Upper lobe of left lung (tissue), 6 donors: ENCODE data around the gene SLC16A11. TPM values are rescaled to one million over a fixed set of nuclear protein-coding genes. Genes with fewer than 3 reads are reported as not detected.
"Not testable (repeated sequence)": the region's sequence is repeated elsewhere in the genome, so short reads cannot be mapped to it uniquely, and the experiment has no call there.

Experiments used
- ATAC-seq, 2 donors: fragments of 200-7000 bp; cut with Tn5 transposase; one replicate each; pipeline ENCODE4 v1.9.1; 2022; ENCODE audit warnings: mild to moderate bottlenecking in 2 of 2, moderate library complexity in 2 of 2; ENCODE audit not compliant: low FRiP score in 2 of 2
- DNase-seq, 2 donors: peaks; one replicate each; pipeline ENCODE4 v3.0.0-alpha.2; 2019 to 2020
- H3K27ac ChIP-seq, 4 donors: fragments of 200-600 bp; sonication (generic); one replicate each; pipeline ENCODE4 v1.5.1; 2016 to 2019
- H3K27me3 ChIP-seq, 4 donors: fragments of 200-600 bp; sonication (generic); one replicate each; pipeline ENCODE4 v1.5.1; 2017 to 2019
- H3K36me3 ChIP-seq, 4 donors: fragments of 200-600 bp; sonication (generic); one replicate each; pipeline ENCODE4 v1.5.1; 2016 to 2019
- H3K4me1 ChIP-seq, 4 donors: fragments of 200-600 bp; sonication (generic); one replicate each; pipeline ENCODE4 v1.5.1; 2018 to 2019
- H3K4me3 ChIP-seq, 4 donors: fragments of 200-600 bp; sonication (generic); one replicate each; pipeline ENCODE4 v1.5.1; 2017 to 2019; ENCODE audit warnings: mild to moderate bottlenecking in 2 of 4, moderate library complexity in 1 of 4
- H3K9me3 ChIP-seq, 4 donors: fragments of 200-600 bp; sonication (generic); one replicate each; pipeline ENCODE4 v1.5.1; 2018 to 2019
- CTCF ChIP-seq, 6 experiments: fragments of 450-650 bp in 4 of 6; fragments of 200-600 bp in 2 of 6; sonication (generic) in 2 of 6; IDR thresholded peaks; one replicate each; pipeline ENCODE4 v1.5.1; 2016 to 2019; ENCODE audit warnings: antibody characterized with exemption in 6 of 6
- EP300 ChIP-seq, 4 donors: sonication (generic); formaldehyde crosslinking; IDR thresholded peaks; one replicate each; pipeline ENCODE4 v1.5.1; 2017; ENCODE audit warnings: antibody characterized with exemption in 4 of 4, control low read depth in 2 of 4
- POLR2A ChIP-seq, 4 donors: fragments of 450-650 bp; IDR thresholded peaks; one replicate each; pipeline ENCODE4 v1.5.1; 2016 to 2017; ENCODE audit warnings: antibody characterized with exemption in 4 of 4, mild to moderate bottlenecking in 2 of 4
- POLR2AphosphoS5 ChIP-seq, 2 donors: sonication (generic); formaldehyde crosslinking; IDR thresholded peaks; one replicate each; pipeline ENCODE4 v1.5.1; 2017; ENCODE audit warnings: antibody characterized with exemption in 2 of 2
- WGBS, 2 donors: methylation state at CpG; one replicate each; pipeline ENCODE4 v1.1.5; 2017 to 2018; 5-methylcytosine and 5-hydroxymethylcytosine counted together
- total RNA-seq, 6 donors: library from RNA; depleted of rRNA in 4 of 6; stranded (reverse); fragments of >200 nt in 4 of 6; gene quantifications; one replicate each; pipeline versions ENCODE4 v1.1.0 to v1.2.1, GENCODE V29; 2016 to 2021
- donor health status: DM: no; HTN: no; CAD: no; lungs with moderate emphysema.
- donor health status: DM: no; HTN: yes; CAD: no; lungs with severe emphysema.

The SLC16A11 gene
- total RNA-seq: 10 to 100 TPM in 2 of 6 donors, 1 to 10 TPM in 4; 2.7 to 35.0 (median 6.1) TPM

- 7 to 30% methylated on average over 10 to 36 of the region's 58 CpGs for WGBS, 2 donors
- Histone ChIP-seq H3K4me3 (peak within 1 kb of the TSS; percentile 1 to 59 (median 50)), H3K27me3 (peaks cover 0 to 23% (median 6%) of the 10 kb centered on the region in 4 donors), H3K4me1 (peaks cover 33 to 49% (median 40%) of the 10 kb centered on the region in 4 donors), H3K9me3 (no peaks in the 10 kb centered on the region), H3K27ac (peak within 1 kb of the TSS; percentile 63 to 84 (median 73)), H3K36me3 (no peaks in the 10 kb centered on the region)
- ATAC-seq (peak; percentile 56 to 67), DNase-seq (peak; percentile 68 to 91)
- TF ChIP-seq POLR2A (IDR thresholded peaks at IDR 0.05): peak in 2 of 4 donors; percentile 10 to 58
- no peak for TF ChIP-seq CTCF (IDR thresholded peaks at IDR 0.05)
- TF ChIP-seq POLR2AphosphoS5 (IDR thresholded peaks at IDR 0.05): peak; percentile 6 to 10
Observed at GRCh38 chr17:7043497-7044198, at the start of gene SLC16A11. SLC16A11 (minus strand) TSS chr17:7044092; CDS start chr17:7043513, 579 bp downstream.

- WGBS, 2 donors: 79 to 84% methylated on average over 25 of the region's 28 CpGs
- not testable (repeated sequence) for H3K4me1 ChIP-seq, DNase-seq, H3K27ac ChIP-seq, H3K9me3 ChIP-seq, H3K27me3 ChIP-seq, H3K36me3 ChIP-seq, ATAC-seq, H3K4me3 ChIP-seq
Observed at GRCh38 chr17:7091311-7092005, 47.6 kb upstream of the SLC16A11 start.

GRCh38 chr17:7089570-7089969 is 45.7 kb upstream of the SLC16A11 start:
- ATAC-seq, H3K27me3 ChIP-seq, H3K4me3 ChIP-seq, DNase-seq, H3K27ac ChIP-seq, H3K36me3 ChIP-seq, H3K9me3 ChIP-seq, H3K4me1 ChIP-seq: not testable (repeated sequence)
- WGBS, 2 donors: 90% methylated on average over 6 of the region's 6 CpGs

GRCh38 chr17:7088442-7088841 is 44.5 kb upstream of the SLC16A11 start:
- not testable (repeated sequence) for ATAC-seq
- WGBS, 2 donors: 47 to 71% methylated on average over 3 to 4 of the region's 4 CpGs

GRCh38 chr17:7084088-7084487 is 40.2 kb upstream of the SLC16A11 start:
- ATAC-seq (no peak), DNase-seq (no peak)
- no peaks in the 10 kb centered on the region for H3K27me3 ChIP-seq
- H3K36me3 ChIP-seq: no peaks in the 10 kb centered on the region
- H3K4me1 ChIP-seq: peaks cover 0 to 10% (median 4%) of the 10 kb centered on the region in 4 donors
- WGBS, 2 donors: 19 to 24% methylated on average over 7 of the region's 7 CpGs
- H3K27ac ChIP-seq: no peak overlapping the region
- no peak overlapping the region for H3K4me3 ChIP-seq
- TF ChIP-seq EP300 (IDR thresholded peaks at IDR 0.05): no peak
- TF ChIP-seq POLR2AphosphoS5 (IDR thresholded peaks at IDR 0.05): no peak
- TF ChIP-seq CTCF (IDR thresholded peaks at IDR 0.05): no peak
- TF ChIP-seq POLR2A (IDR thresholded peaks at IDR 0.05): no peak
- H3K9me3 ChIP-seq: no peaks in the 10 kb centered on the region

More at GRCh38 chr17:7088442-7088841, 44.5 kb upstream of the SLC16A11 start:
- H3K36me3 ChIP-seq, H3K27me3 ChIP-seq, H3K4me3 ChIP-seq, DNase-seq, H3K9me3 ChIP-seq, H3K4me1 ChIP-seq, H3K27ac ChIP-seq: not testable (repeated sequence)

GRCh38 chr17:7083592-7083991 is 39.7 kb upstream of the SLC16A11 start:
- Histone ChIP-seq H3K36me3 (no peaks in the 10 kb centered on the region), H3K27ac (no peak overlapping the region), H3K4me1 (peaks cover 0 to 10% (median 4%) of the 10 kb centered on the region in 4 donors), H3K4me3 (no peak overlapping the region), H3K27me3 (no peaks in the 10 kb centered on the region), H3K9me3 (no peaks in the 10 kb centered on the region)
- no peak for DNase-seq
- WGBS, 2 donors: 73 to 87% methylated on average over 4 of the region's 4 CpGs
- no peak for ATAC-seq
- TF ChIP-seq EP300 (IDR thresholded peaks at IDR 0.05) (no peak), POLR2A (IDR thresholded peaks at IDR 0.05) (no peak), CTCF (IDR thresholded peaks at IDR 0.05) (no peak), POLR2AphosphoS5 (IDR thresholded peaks at IDR 0.05) (no peak)
